Endodermal cell (in vitro differentiated cells): ENCODE data around the gene TOMM70. TPM values are rescaled to one million over a fixed set of nuclear protein-coding genes. Genes with fewer than 3 reads are reported as not detected.

Experiments
- DNase-seq: peaks from one replicate; pipeline ENCODE4 v3.0.0-alpha.2; 2017
- H3K27ac ChIP-seq: 2 replicates; pipeline ENCODE4 v1.5.1; 2013; ENCODE audit warnings: mild to moderate bottlenecking, low read depth, low read length, moderate library complexity
- H3K27me3 ChIP-seq: 2 replicates; pipeline ENCODE4 v1.6.1; 2013; ENCODE audit warnings: mild to moderate bottlenecking, low read length, moderate library complexity; ENCODE audit not compliant: insufficient read depth, control insufficient read depth, poor library complexity, severe bottlenecking
- H3K36me3 ChIP-seq: 2 replicates; pipeline ENCODE4 v1.7.0; 2013; ENCODE audit warnings: mild to moderate bottlenecking, low read length, moderate library complexity; ENCODE audit not compliant: control insufficient read depth, insufficient read depth
- H3K4me1 ChIP-seq: one replicate; pipeline ENCODE4 v1.7.0; 2013; ENCODE audit warnings: low read length; ENCODE audit not compliant: control insufficient read depth, insufficient read depth
- H3K4me3 ChIP-seq: 2 replicates; pipeline ENCODE4 v1.5.1; 2013; ENCODE audit warnings: mild to moderate bottlenecking, low read length, moderate library complexity
- H3K9ac ChIP-seq: 2 replicates; pipeline ENCODE4 v1.6.1; 2013; ENCODE audit warnings: mild to moderate bottlenecking, low read length, moderate library complexity; ENCODE audit not compliant: poor library complexity, severe bottlenecking; ENCODE audit errors: extremely low read depth
- H3K9me3 ChIP-seq: 2 replicates; pipeline ENCODE4 v1.6.1; 2013; ENCODE audit warnings: mild to moderate bottlenecking, low read length, moderate library complexity; ENCODE audit not compliant: control insufficient read depth
- H3K27ac Mint-ChIP-seq: 2 replicates; pipeline ENCODE4 v1.8.0; 2020; ENCODE audit warnings: mixed read lengths
- H3K27me3 Mint-ChIP-seq: 2 replicates; pipeline ENCODE4 v1.8.0; 2021; ENCODE audit warnings: mild to moderate bottlenecking, mixed read lengths; ENCODE audit not compliant: insufficient read depth
- H3K36me3 Mint-ChIP-seq: 2 replicates; pipeline ENCODE4 v1.8.0; 2020; ENCODE audit warnings: low read depth, mixed read lengths
- H3K4me1 Mint-ChIP-seq: 2 replicates; pipeline ENCODE4 v1.8.0; 2020; ENCODE audit warnings: mixed read lengths
- H3K4me3 Mint-ChIP-seq: 2 replicates; pipeline ENCODE4 v1.8.0; 2020; ENCODE audit warnings: mild to moderate bottlenecking, moderate library complexity, mixed read lengths
- H3K9me3 Mint-ChIP-seq: 2 replicates; pipeline ENCODE4 v1.8.0; 2020; ENCODE audit warnings: mild to moderate bottlenecking, mixed read lengths
- WGBS, 2 experiments: methylation state at CpG; one replicate each; pipeline versions ENCODE4 v1.1.5 to v1.1.7; 2013; ENCODE audit warnings: missing lambda C conversion rate in 2 of 2, mixed read lengths in 1 of 2; ENCODE audit not compliant: insufficient coverage in 1 of 2, insufficient read length in 1 of 2; 5-methylcytosine and 5-hydroxymethylcytosine counted together
- total RNA-seq, 2 donors: library from RNA; stranded (reverse); fragmentation: NEBNext Ultra II Directional in 1 of 2; extraction: Animal tissue kit (Norgen Biotek cat#: 25700) in 1 of 2; gene quantifications; 2 replicates in 1 of 2; 3 replicates in 1 of 2; pipeline ENCODE4 v1.2.1, GENCODE V29; 2021
- TF ChIP-seq, protein P1 (sequence below): fragments of 200-600 bp; sonication (generic); conservative IDR thresholded peaks from 2 replicates; pipeline ENCODE4 v1.5.0; 2021; ENCODE audit warnings: antibody characterized with exemption, mild to moderate bottlenecking

TOMM70 gene
- total RNA-seq, 2 donors from 2014 or later: 36.0 to 43.6 TPM

DNA sequence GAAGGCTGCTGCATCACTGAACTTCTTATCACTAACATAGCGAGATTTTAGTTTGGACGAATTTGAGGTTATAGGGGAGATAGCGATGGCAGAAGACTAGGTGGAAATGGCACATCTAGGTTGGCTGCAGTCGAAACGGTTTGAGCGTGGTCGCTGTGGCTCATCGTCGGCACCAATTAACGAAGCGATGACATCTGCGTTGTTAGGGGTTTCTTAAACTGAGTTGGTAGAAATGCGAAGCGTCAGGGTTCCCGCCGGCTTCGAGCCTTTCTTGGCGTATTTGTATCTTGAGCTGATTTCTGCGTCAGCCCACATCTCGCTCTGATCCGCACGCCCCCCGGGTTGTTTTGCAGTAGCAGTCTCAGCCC lies 769 bp upstream of the TOMM70 start:
- H3K9ac ChIP-seq: peak overlapping the region; percentile 87
- H3K4me3 ChIP-seq: peak overlapping the region; percentile 96
- peak overlapping the region; percentile 97 for H3K27ac Mint-ChIP-seq
- H3K4me1 Mint-ChIP-seq: peaks cover 19% of the 10 kb centered on the region
- H3K9me3 ChIP-seq: peaks cover 1% of the 10 kb centered on the region
- TF ChIP-seq, protein P1, sequence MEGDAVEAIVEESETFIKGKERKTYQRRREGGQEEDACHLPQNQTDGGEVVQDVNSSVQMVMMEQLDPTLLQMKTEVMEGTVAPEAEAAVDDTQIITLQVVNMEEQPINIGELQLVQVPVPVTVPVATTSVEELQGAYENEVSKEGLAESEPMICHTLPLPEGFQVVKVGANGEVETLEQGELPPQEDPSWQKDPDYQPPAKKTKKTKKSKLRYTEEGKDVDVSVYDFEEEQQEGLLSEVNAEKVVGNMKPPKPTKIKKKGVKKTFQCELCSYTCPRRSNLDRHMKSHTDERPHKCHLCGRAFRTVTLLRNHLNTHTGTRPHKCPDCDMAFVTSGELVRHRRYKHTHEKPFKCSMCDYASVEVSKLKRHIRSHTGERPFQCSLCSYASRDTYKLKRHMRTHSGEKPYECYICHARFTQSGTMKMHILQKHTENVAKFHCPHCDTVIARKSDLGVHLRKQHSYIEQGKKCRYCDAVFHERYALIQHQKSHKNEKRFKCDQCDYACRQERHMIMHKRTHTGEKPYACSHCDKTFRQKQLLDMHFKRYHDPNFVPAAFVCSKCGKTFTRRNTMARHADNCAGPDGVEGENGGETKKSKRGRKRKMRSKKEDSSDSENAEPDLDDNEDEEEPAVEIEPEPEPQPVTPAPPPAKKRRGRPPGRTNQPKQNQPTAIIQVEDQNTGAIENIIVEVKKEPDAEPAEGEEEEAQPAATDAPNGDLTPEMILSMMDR: no peak
- H3K9me3 Mint-ChIP-seq: no peaks in the 10 kb centered on the region
- DNase-seq: no peak
- H3K27me3 Mint-ChIP-seq: no peaks in the 10 kb centered on the region
- WGBS, 2 experiments: 0 to 1% methylated on average over 21 to 23 of the region's 23 CpGs
- H3K27ac ChIP-seq: peak overlapping the region; percentile 91
- H3K4me3 Mint-ChIP-seq: peak overlapping the region; percentile 76
- peaks cover 12% of the 10 kb centered on the region for H3K36me3 Mint-ChIP-seq
- H3K4me1 ChIP-seq: no peaks in the 10 kb centered on the region
- H3K27me3 ChIP-seq: no peaks in the 10 kb centered on the region
- H3K36me3 ChIP-seq: no peaks in the 10 kb centered on the region

- Histone ChIP-seq H3K27ac (peak overlapping the region; percentile 91), H3K36me3 (no peaks in the 10 kb centered on the region), H3K4me3 (peak overlapping the region; percentile 96), H3K4me1 (no peaks in the 10 kb centered on the region), H3K9me3 (no peaks in the 10 kb centered on the region), H3K9ac (peak overlapping the region; percentile 87), H3K27me3 (no peaks in the 10 kb centered on the region)
- peaks cover 19% of the 10 kb centered on the region for H3K4me1 Mint-ChIP-seq
- 0% methylated on average over 3 to 22 of the region's 22 CpGs for WGBS, 2 experiments
- peak overlapping the region; percentile 58 for H3K27ac Mint-ChIP-seq
- TF ChIP-seq, protein P1: no peak
- peak overlapping the region; percentile 76 for H3K4me3 Mint-ChIP-seq
- no peaks in the 10 kb centered on the region for H3K9me3 Mint-ChIP-seq
- DNase-seq: no peak
- H3K27me3 Mint-ChIP-seq: no peaks in the 10 kb centered on the region
- H3K36me3 Mint-ChIP-seq: peaks cover 12% of the 10 kb centered on the region
These were observed 490 bp downstream of the TOMM70 start for GRCh38 chr3:100400419-100400779.

- WGBS, 2 experiments: 75 to 82% methylated on average over 6 to 9 of the region's 9 CpGs
- H3K27me3 Mint-ChIP-seq: no peaks in the 10 kb centered on the region
- Histone ChIP-seq H3K9me3 (no peaks in the 10 kb centered on the region), H3K27ac (no peak overlapping the region), H3K4me1 (no peaks in the 10 kb centered on the region), H3K4me3 (peak overlapping the region; percentile 96), H3K36me3 (peaks cover 2% of the 10 kb centered on the region), H3K9ac (peak overlapping the region; percentile 87), H3K27me3 (no peaks in the 10 kb centered on the region)
- H3K9me3 Mint-ChIP-seq: no peaks in the 10 kb centered on the region
- TF ChIP-seq, protein P1: no peak
- peaks cover 9% of the 10 kb centered on the region for H3K36me3 Mint-ChIP-seq
- peak overlapping the region; percentile 76 for H3K4me3 Mint-ChIP-seq
- H3K27ac Mint-ChIP-seq: no peak overlapping the region
- peaks cover 17% of the 10 kb centered on the region for H3K4me1 Mint-ChIP-seq
- no peak for DNase-seq
These were observed 1.4 kb downstream of the TOMM70 start for GRCh38 chr3:100399341-100400071.
